Measurements from ENCODE around the gene SIK1. TPM values are rescaled to one million over a fixed set of nuclear protein-coding genes. Genes with fewer than 3 reads are reported as not detected.
A peak's percentile ranks its signal among the peaks of the same experiment; 100 is the strongest.
"Not testable (repeated sequence)": the region's sequence is repeated elsewhere in the genome, so short reads cannot be mapped to it uniquely, and the experiment has no call there.

Gene SIK1
- total and polyA plus RNA-seq, 2 experiments from 2014 or later = 0.31 to 1.1 TPM

DNA sequence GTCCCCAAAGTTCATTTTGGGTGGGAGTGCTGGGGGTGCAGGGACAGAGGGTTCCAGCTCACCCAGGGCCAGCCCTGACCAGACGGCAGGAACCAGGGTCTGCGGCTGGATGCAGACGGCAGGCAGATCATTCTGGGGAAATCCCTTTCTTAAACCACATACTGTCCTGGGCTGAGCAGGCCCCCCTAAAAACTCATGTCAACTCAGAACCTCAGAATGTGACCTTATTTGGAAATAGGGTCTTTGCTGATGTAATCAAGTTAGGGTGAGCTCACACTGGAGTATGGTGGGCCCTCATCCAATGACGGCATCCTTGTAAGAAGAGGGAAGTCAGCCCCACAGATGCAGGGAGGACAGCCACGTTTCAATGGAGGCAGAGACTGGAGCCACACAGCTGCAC is 27.2 kb upstream of the SIK1 start:
- H3K27ac Mint-ChIP-seq; H3K4me3 ChIP-seq; H3K27ac ChIP-seq (ENCODE audit: low read depth); H3K4me2 ChIP-seq; H3K4me3 Mint-ChIP-seq; H3K79me2 ChIP-seq (replicated peaks; ENCODE audit: insufficient read depth); ATAC-seq; H3K4me1 ChIP-seq (ENCODE audit: insufficient read depth); H3K36me3 ChIP-seq (ENCODE audit: insufficient read depth); H3F3A ChIP-seq (replicated peaks; ENCODE audit: low read depth); H4K20me1 ChIP-seq (replicated peaks; ENCODE audit: insufficient read depth); DNase-seq (ENCODE audit: low spot score); H3K27me3 Mint-ChIP-seq (ENCODE audit: insufficient read depth, low read depth, poor library complexity); H3K27me3 ChIP-seq (ENCODE audit: insufficient read depth); H3K9me2 ChIP-seq (ENCODE audit: insufficient read depth); H2AFZ ChIP-seq; H3K36me3 Mint-ChIP-seq (ENCODE audit: low read depth); H3K4me1 Mint-ChIP-seq; H3K9me3 Mint-ChIP-seq: not testable (repeated sequence)

DNA sequence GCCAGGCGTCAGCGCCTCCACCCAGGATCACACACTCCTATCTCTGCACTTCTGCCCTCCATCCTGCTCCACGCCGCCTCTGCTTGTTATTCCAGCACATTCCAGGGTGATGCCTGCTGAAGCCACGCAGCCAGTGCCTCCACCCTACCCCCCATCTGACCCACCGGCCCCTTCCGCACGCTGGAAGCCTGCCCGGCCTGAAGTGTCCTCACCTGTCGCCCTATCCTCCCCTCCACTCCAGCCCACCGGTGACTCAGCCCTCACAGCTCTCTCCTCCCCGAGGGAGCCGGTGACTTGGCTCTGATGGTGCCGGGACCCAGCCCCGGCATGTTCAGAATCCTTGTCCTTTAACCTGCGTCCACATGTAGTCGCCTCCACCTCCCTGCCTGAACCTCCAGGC is 24.9 kb upstream of the SIK1 start:
- H3K27ac ChIP-seq (ENCODE audit: low read depth); H3K9me3 Mint-ChIP-seq; H3K9me2 ChIP-seq (ENCODE audit: insufficient read depth); H3K27ac Mint-ChIP-seq; H3K4me3 ChIP-seq; DNase-seq (ENCODE audit: low spot score); H3K79me2 ChIP-seq (replicated peaks; ENCODE audit: insufficient read depth); H3K27me3 ChIP-seq (ENCODE audit: insufficient read depth); H3K4me3 Mint-ChIP-seq; H3K27me3 Mint-ChIP-seq (ENCODE audit: insufficient read depth, low read depth, poor library complexity); H3K36me3 ChIP-seq (ENCODE audit: insufficient read depth); H3K4me1 ChIP-seq (ENCODE audit: insufficient read depth); H3K4me2 ChIP-seq; H4K20me1 ChIP-seq (replicated peaks; ENCODE audit: insufficient read depth); ATAC-seq; H2AFZ ChIP-seq; H3F3A ChIP-seq (replicated peaks; ENCODE audit: low read depth); H3K4me1 Mint-ChIP-seq; H3K36me3 Mint-ChIP-seq (ENCODE audit: low read depth): not testable (repeated sequence)

DNA sequence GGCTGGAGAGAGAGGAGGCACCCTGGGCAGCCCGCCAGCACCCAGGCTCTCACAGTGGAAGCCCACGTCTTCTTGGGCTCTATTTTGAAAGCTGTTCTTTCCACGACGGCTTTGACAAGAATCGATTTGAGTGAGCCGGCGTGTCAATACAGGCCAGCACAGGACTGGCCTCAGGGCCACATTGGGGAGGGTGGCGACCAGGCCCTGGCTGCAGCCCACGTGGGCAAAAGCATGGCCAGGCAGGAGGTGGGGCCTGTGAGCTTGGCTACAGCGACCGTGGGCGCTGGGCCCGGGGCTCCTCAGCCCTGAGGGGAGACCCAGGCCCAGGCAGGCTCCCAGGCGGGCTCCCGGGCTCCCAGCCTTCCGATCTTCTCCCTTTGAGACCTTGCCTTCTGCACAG is 23.4 kb upstream of the SIK1 start:
- not testable (repeated sequence) for H3K4me2 ChIP-seq; H3K27ac Mint-ChIP-seq; H3K27me3 ChIP-seq (ENCODE audit: insufficient read depth); H3K9me2 ChIP-seq (ENCODE audit: insufficient read depth); H3K4me3 ChIP-seq; DNase-seq (ENCODE audit: low spot score); H3F3A ChIP-seq (replicated peaks; ENCODE audit: low read depth); H3K4me3 Mint-ChIP-seq; H4K20me1 ChIP-seq (replicated peaks; ENCODE audit: insufficient read depth); H3K27me3 Mint-ChIP-seq (ENCODE audit: insufficient read depth, low read depth, poor library complexity); H3K36me3 ChIP-seq (ENCODE audit: insufficient read depth); H3K4me1 ChIP-seq (ENCODE audit: insufficient read depth); H3K36me3 Mint-ChIP-seq (ENCODE audit: low read depth); H3K4me1 Mint-ChIP-seq; ATAC-seq; H2AFZ ChIP-seq; H3K9me3 Mint-ChIP-seq; H3K79me2 ChIP-seq (replicated peaks; ENCODE audit: insufficient read depth); H3K27ac ChIP-seq (ENCODE audit: low read depth)

DNA sequence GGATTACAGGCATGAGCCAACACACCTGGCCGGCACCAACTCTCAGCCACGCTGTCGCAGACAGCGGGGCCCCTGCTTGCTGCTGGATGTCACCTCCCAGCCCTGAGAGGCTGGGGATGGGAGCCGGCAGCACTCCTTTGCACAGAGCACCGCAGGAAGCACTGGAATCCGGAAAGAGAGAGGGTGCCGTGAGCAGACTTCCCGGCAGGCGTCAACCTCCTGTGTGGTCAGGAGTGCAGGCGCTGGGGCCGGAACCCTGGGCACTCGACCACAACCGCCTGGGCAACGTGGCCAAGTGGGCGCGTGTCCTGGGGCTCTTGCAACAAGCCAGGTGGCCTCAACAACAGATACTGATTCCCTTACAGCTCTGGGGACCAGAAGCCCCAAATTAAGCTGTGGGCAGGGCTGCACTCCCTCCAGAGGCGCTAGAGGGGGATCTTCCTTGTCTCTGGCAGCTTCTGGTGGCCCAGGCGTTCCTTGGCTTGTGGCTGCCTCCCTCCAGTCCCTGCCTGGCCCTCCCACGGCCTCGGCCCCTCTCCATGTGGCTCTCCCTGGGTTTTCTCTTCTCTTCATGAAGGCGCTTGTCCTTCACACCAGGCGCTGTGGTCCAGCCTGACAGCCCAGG is 20.5 kb upstream of the SIK1 start:
- not testable (repeated sequence) for H3K4me2 ChIP-seq; H2AFZ ChIP-seq; H3K79me2 ChIP-seq (replicated peaks; ENCODE audit: insufficient read depth); H3K4me3 ChIP-seq; H3K27ac ChIP-seq (ENCODE audit: low read depth); H3K36me3 Mint-ChIP-seq (ENCODE audit: low read depth); H3K27me3 ChIP-seq (ENCODE audit: insufficient read depth); H3K4me3 Mint-ChIP-seq; H3K4me1 ChIP-seq (ENCODE audit: insufficient read depth); H4K20me1 ChIP-seq (replicated peaks; ENCODE audit: insufficient read depth); H3K36me3 ChIP-seq (ENCODE audit: insufficient read depth); H3K4me1 Mint-ChIP-seq; H3K9me3 Mint-ChIP-seq; H3K27ac Mint-ChIP-seq; H3F3A ChIP-seq (replicated peaks; ENCODE audit: low read depth); H3K27me3 Mint-ChIP-seq (ENCODE audit: insufficient read depth, low read depth, poor library complexity); H3K9me2 ChIP-seq (ENCODE audit: insufficient read depth); DNase-seq (ENCODE audit: low spot score)
- peak; percentile 48 for ATAC-seq

- not testable (repeated sequence) for H3K36me3 ChIP-seq (ENCODE audit: insufficient read depth); H3K9me3 Mint-ChIP-seq; ATAC-seq
Observed at GRCh38 chr21:43446277-43446932, 19.5 kb upstream of the SIK1 start.

DNA sequence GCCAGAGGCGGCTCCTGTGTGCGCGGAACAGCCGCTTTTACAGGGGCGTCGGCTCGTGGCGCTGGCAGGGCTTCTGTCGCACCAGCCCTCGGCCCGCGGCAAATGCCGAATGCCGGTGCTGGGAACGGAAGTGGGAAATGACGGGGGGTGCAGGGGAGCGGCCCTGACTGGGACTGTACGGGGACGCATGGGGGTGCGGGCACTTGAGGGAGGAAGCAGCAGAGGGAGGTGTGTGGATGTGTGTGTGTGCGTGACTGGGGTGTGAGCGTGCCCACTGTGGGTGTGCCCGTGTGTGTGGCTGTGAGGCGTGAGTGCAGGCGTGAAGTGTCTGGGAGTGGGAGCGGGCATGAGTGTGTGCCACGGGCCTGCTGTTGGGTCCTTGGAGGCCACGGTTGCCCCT is 17.6 kb upstream of the SIK1 start:
- H3F3A ChIP-seq (replicated peaks; ENCODE audit: low read depth); H3K36me3 Mint-ChIP-seq (ENCODE audit: low read depth); H3K79me2 ChIP-seq (replicated peaks; ENCODE audit: insufficient read depth); H3K9me3 Mint-ChIP-seq; H3K27me3 Mint-ChIP-seq (ENCODE audit: insufficient read depth, low read depth, poor library complexity); H3K4me1 Mint-ChIP-seq; H3K36me3 ChIP-seq (ENCODE audit: insufficient read depth); H2AFZ ChIP-seq; ATAC-seq; H3K27me3 ChIP-seq (ENCODE audit: insufficient read depth); H3K27ac Mint-ChIP-seq; H3K4me3 ChIP-seq; H3K9me2 ChIP-seq (ENCODE audit: insufficient read depth); H3K27ac ChIP-seq (ENCODE audit: low read depth); DNase-seq (ENCODE audit: low spot score); H3K4me3 Mint-ChIP-seq; H3K4me2 ChIP-seq; H3K4me1 ChIP-seq (ENCODE audit: insufficient read depth); H4K20me1 ChIP-seq (replicated peaks; ENCODE audit: insufficient read depth): not testable (repeated sequence)

More at GRCh38 chr21:43446277-43446932, 19.5 kb upstream of the SIK1 start:
- not testable (repeated sequence) for H3K27ac ChIP-seq (ENCODE audit: low read depth); H3K4me1 ChIP-seq (ENCODE audit: insufficient read depth); H2AFZ ChIP-seq; H3K27me3 Mint-ChIP-seq (ENCODE audit: insufficient read depth, low read depth, poor library complexity); H3K27me3 ChIP-seq (ENCODE audit: insufficient read depth); H3K27ac Mint-ChIP-seq; H3K36me3 Mint-ChIP-seq (ENCODE audit: low read depth); DNase-seq (ENCODE audit: low spot score); H3K9me2 ChIP-seq (ENCODE audit: insufficient read depth); H3K4me1 Mint-ChIP-seq; H3K4me3 Mint-ChIP-seq; H3K79me2 ChIP-seq (replicated peaks; ENCODE audit: insufficient read depth); H4K20me1 ChIP-seq (replicated peaks; ENCODE audit: insufficient read depth); H3F3A ChIP-seq (replicated peaks; ENCODE audit: low read depth); H3K4me2 ChIP-seq; H3K4me3 ChIP-seq

GRCh38 chr21:43442571-43442970 is 15.6 kb upstream of the SIK1 start:
- not testable (repeated sequence) for H4K20me1 ChIP-seq (replicated peaks; ENCODE audit: insufficient read depth); ATAC-seq; H3K79me2 ChIP-seq (replicated peaks; ENCODE audit: insufficient read depth); H3K27ac Mint-ChIP-seq; H2AFZ ChIP-seq; DNase-seq (ENCODE audit: low spot score); H3K4me1 Mint-ChIP-seq; H3K36me3 ChIP-seq (ENCODE audit: insufficient read depth); H3K4me3 Mint-ChIP-seq; H3K4me2 ChIP-seq; H3K4me1 ChIP-seq (ENCODE audit: insufficient read depth); H3F3A ChIP-seq (replicated peaks; ENCODE audit: low read depth); H3K9me3 Mint-ChIP-seq; H3K36me3 Mint-ChIP-seq (ENCODE audit: low read depth); H3K27me3 ChIP-seq (ENCODE audit: insufficient read depth); H3K9me2 ChIP-seq (ENCODE audit: insufficient read depth); H3K4me3 ChIP-seq; H3K27ac ChIP-seq (ENCODE audit: low read depth); H3K27me3 Mint-ChIP-seq (ENCODE audit: insufficient read depth, low read depth, poor library complexity)
